ENCODE measurements around the gene RICTOR. TPM values are rescaled to one million over a fixed set of nuclear protein-coding genes. Genes with fewer than 3 reads are reported as not detected.

RICTOR gene
- total and polyA plus RNA-seq, 4 donors = 3.9 to 69.5 (median 31.7) TPM

GRCh38 chr5:38978036-38978435, 96.2 kb downstream of the RICTOR start:
- Histone ChIP-seq H3K4me1 (ENCODE audit: control insufficient read depth in 1 of 2, insufficient read depth in 2 of 2, low read length in 2 of 2) (no peaks in the 10 kb centered on the region), H3K9me3 (ENCODE audit: control insufficient read depth, low read length) (no peaks in the 10 kb centered on the region), H3K27ac (ENCODE audit: low read depth in 1 of 2, low read length in 2 of 2) (no peak overlapping the region), H3K36me3 (ENCODE audit: control insufficient read depth in 1 of 2, insufficient read depth in 2 of 2, low read length in 1 of 2) (peaks cover 0 to 2% of the 10 kb centered on the region in 2 donors), H3K27me3 (ENCODE audit: control insufficient read depth in 1 of 2, insufficient read depth in 2 of 2, low read length in 1 of 2) (no peaks in the 10 kb centered on the region), H3K4me3 (ENCODE audit: low read length in 2 of 2) (no peak overlapping the region)
- ATAC-seq (ENCODE audit: low FRiP score) (no peak), DNase-seq (no peak)
- intact Hi-C loops (cut with DNase I) = no loop called here

- DNase-seq (no peak), ATAC-seq (ENCODE audit: low FRiP score) (no peak)
- intact Hi-C loops (cut with DNase I) = no loop called here
- Histone ChIP-seq H3K4me1 (ENCODE audit: control insufficient read depth in 1 of 2, insufficient read depth in 2 of 2, low read length in 2 of 2) (no peaks in the 10 kb centered on the region), H3K4me3 (ENCODE audit: low read length in 2 of 2) (no peak overlapping the region), H3K27ac (ENCODE audit: low read depth in 1 of 2, low read length in 2 of 2) (no peak overlapping the region), H3K27me3 (ENCODE audit: control insufficient read depth in 1 of 2, insufficient read depth in 2 of 2, low read length in 1 of 2) (no peaks in the 10 kb centered on the region), H3K9me3 (ENCODE audit: control insufficient read depth, low read length) (no peaks in the 10 kb centered on the region), H3K36me3 (ENCODE audit: control insufficient read depth in 1 of 2, insufficient read depth in 2 of 2, low read length in 1 of 2) (peaks cover 0 to 2% of the 10 kb centered on the region in 2 donors)
- WGBS, 2 donors = 96 to 97% methylated on average over 5 of the region's 5 CpGs
Measured at GRCh38 chr5:38968665-38969064, 105.5 kb downstream of the RICTOR start.

DNA sequence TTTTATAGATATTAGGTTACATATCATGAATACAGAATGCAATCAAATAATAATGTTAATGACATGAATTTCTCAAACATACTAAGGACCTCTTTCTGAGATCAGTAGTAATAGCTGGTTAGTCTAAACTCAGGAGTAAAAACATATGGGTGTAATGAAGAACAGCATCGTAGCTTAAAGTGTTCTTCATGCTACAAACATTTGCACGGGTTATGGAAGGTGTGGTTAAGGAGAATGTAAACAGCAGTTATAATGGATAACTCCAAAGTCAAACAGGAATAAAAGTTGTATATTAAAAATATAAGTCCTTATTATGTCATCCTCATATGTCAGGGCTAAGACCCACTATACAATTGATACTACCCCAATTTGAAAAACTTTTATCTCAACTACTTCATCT, 112.5 kb downstream of the RICTOR start:
- no peak overlapping the region for H3K27ac ChIP-seq (ENCODE audit: low read depth in 1 of 2, low read length in 2 of 2)
- no peak for DNase-seq
- WGBS, 2 donors = 92% methylated on average over 2 of the region's 2 CpGs
- H3K36me3 ChIP-seq (ENCODE audit: control insufficient read depth in 1 of 2, insufficient read depth in 2 of 2, low read length in 1 of 2) = no peaks in the 10 kb centered on the region
- intact Hi-C loops (cut with DNase I) = no loop called here
- H3K4me3 ChIP-seq (ENCODE audit: low read length in 2 of 2) = no peak overlapping the region
- no peak for ATAC-seq (ENCODE audit: low FRiP score)
- H3K27me3 ChIP-seq (ENCODE audit: control insufficient read depth in 1 of 2, insufficient read depth in 2 of 2, low read length in 1 of 2) = no peaks in the 10 kb centered on the region
- no peaks in the 10 kb centered on the region for H3K9me3 ChIP-seq (ENCODE audit: control insufficient read depth, low read length)
- no peaks in the 10 kb centered on the region for H3K4me1 ChIP-seq (ENCODE audit: control insufficient read depth in 1 of 2, insufficient read depth in 2 of 2, low read length in 2 of 2)

- H3K36me3 ChIP-seq (ENCODE audit: control insufficient read depth in 1 of 2, insufficient read depth in 2 of 2, low read length in 1 of 2) = peaks cover 6 to 8% of the 10 kb centered on the region in 2 donors
- H3K27me3 ChIP-seq (ENCODE audit: control insufficient read depth in 1 of 2, insufficient read depth in 2 of 2, low read length in 1 of 2) = no peaks in the 10 kb centered on the region
- DNase-seq (no peak), ATAC-seq (ENCODE audit: low FRiP score) (no peak)
- no peak overlapping the region for H3K4me3 ChIP-seq (ENCODE audit: low read length in 2 of 2)
- no peaks in the 10 kb centered on the region for H3K9me3 ChIP-seq (ENCODE audit: control insufficient read depth, low read length)
- no peak overlapping the region for H3K27ac ChIP-seq (ENCODE audit: low read depth in 1 of 2, low read length in 2 of 2)
- intact Hi-C loops (cut with DNase I) = no loop called here
- no peaks in the 10 kb centered on the region for H3K4me1 ChIP-seq (ENCODE audit: control insufficient read depth in 1 of 2, insufficient read depth in 2 of 2, low read length in 2 of 2)
- 88 to 90% methylated on average over 4 of the region's 4 CpGs for WGBS, 2 donors
Measured at GRCh38 chr5:38953426-38954012, 120.7 kb downstream of the RICTOR start.

DNA sequence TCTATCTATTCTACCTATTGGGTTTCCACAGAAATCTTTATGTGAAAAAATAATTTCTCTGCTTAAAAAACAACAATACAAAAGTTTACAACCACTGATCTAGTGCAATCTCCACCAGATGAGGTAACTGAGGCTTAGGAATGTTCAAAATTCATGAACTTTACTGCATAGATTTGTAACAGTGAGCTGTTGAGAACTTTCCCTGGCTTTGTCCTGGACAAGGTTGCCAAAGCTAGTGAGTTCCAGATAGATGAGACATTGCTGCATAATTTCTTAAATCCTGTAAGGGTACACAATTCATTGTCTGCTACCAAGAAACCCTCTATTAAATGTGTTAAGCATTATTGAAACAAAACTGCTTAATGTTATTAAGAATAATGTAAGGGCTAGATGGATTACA, 125.7 kb downstream of the RICTOR start:
- no peak for ATAC-seq (ENCODE audit: low FRiP score)

GRCh38 chr5:38944282-38944681, 129.9 kb downstream of the RICTOR start:
- peaks cover 4 to 5% of the 10 kb centered on the region in 2 donors for H3K36me3 ChIP-seq (ENCODE audit: control insufficient read depth in 1 of 2, insufficient read depth in 2 of 2, low read length in 1 of 2)
- H3K4me3 ChIP-seq (ENCODE audit: low read length in 2 of 2) = no peak overlapping the region
- no peaks in the 10 kb centered on the region for H3K27me3 ChIP-seq (ENCODE audit: control insufficient read depth in 1 of 2, insufficient read depth in 2 of 2, low read length in 1 of 2)
- ATAC-seq (ENCODE audit: low FRiP score) (no peak), DNase-seq (no peak)
- H3K4me1 ChIP-seq (ENCODE audit: control insufficient read depth in 1 of 2, insufficient read depth in 2 of 2, low read length in 2 of 2) = no peaks in the 10 kb centered on the region
- no peaks in the 10 kb centered on the region for H3K9me3 ChIP-seq (ENCODE audit: control insufficient read depth, low read length)
- no peak overlapping the region for H3K27ac ChIP-seq (ENCODE audit: low read depth in 1 of 2, low read length in 2 of 2)
- 85 to 89% methylated on average over 4 of the region's 4 CpGs for WGBS, 2 donors
- intact Hi-C loops (cut with DNase I) = no loop called here

More for the DNA sequence above, 125.7 kb downstream of the RICTOR start:
- H3K27me3 ChIP-seq (ENCODE audit: control insufficient read depth in 1 of 2, insufficient read depth in 2 of 2, low read length in 1 of 2) = no peaks in the 10 kb centered on the region
- no peak for DNase-seq
- intact Hi-C loops (cut with DNase I) = no loop called here
- peaks cover 9 to 14% of the 10 kb centered on the region in 2 donors for H3K36me3 ChIP-seq (ENCODE audit: control insufficient read depth in 1 of 2, insufficient read depth in 2 of 2, low read length in 1 of 2)
- no peaks in the 10 kb centered on the region for H3K9me3 ChIP-seq (ENCODE audit: control insufficient read depth, low read length)
- no peaks in the 10 kb centered on the region for H3K4me1 ChIP-seq (ENCODE audit: control insufficient read depth in 1 of 2, insufficient read depth in 2 of 2, low read length in 2 of 2)
- H3K4me3 ChIP-seq (ENCODE audit: low read length in 2 of 2) = no peak overlapping the region
- H3K27ac ChIP-seq (ENCODE audit: low read depth in 1 of 2, low read length in 2 of 2) = no peak overlapping the region

- Histone ChIP-seq H3K9me3 (ENCODE audit: control insufficient read depth, low read length) (no peaks in the 10 kb centered on the region), H3K4me1 (ENCODE audit: control insufficient read depth in 1 of 2, insufficient read depth in 2 of 2, low read length in 2 of 2) (no peaks in the 10 kb centered on the region), H3K4me3 (ENCODE audit: low read length in 2 of 2) (no peak overlapping the region), H3K27me3 (ENCODE audit: control insufficient read depth in 1 of 2, insufficient read depth in 2 of 2, low read length in 1 of 2) (no peaks in the 10 kb centered on the region), H3K27ac (ENCODE audit: low read depth in 1 of 2, low read length in 2 of 2) (no peak overlapping the region), H3K36me3 (ENCODE audit: control insufficient read depth in 1 of 2, insufficient read depth in 2 of 2, low read length in 1 of 2) (peaks cover 4 to 5% of the 10 kb centered on the region in 2 donors)
- WGBS, 2 donors = 93 to 96% methylated on average over 2 of the region's 2 CpGs
- ATAC-seq (ENCODE audit: low FRiP score) (no peak), DNase-seq (no peak)
- intact Hi-C loops (cut with DNase I) = no loop called here
Measured at GRCh38 chr5:38941912-38942311, 132.3 kb downstream of the RICTOR start.

DNA sequence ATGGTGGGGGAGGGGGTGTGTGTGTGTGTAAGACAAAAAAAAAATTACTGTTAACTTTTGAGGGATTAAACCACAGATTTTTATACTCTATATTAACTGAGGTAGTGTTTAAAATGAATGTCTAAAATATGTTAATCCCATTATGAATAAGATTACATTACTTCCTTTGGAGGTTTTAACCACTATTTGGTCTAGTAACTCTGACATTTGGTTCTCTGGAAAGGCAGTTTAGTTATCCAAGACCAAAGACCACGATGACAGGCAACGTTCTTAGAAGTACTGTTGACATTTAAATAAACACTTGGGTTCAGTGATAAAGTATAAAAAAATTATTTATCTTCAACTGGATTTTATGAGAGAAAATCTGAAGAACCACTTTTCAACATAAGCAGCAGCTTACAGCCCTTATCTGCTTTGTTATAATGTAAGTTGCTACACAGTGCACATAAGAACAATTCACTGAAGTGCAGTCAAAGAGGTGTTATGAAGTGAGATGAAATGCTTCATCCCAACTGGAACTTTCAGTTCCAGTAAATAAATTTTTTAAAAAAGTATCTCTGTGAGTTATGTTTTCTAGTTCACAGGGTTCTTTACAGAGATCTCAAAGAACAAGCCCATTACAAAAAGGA, 133.9 kb downstream of the RICTOR start:
- Histone ChIP-seq H3K36me3 (ENCODE audit: control insufficient read depth in 1 of 2, insufficient read depth in 2 of 2, low read length in 1 of 2) (peaks cover 3 to 4% of the 10 kb centered on the region in 2 donors), H3K27me3 (ENCODE audit: control insufficient read depth in 1 of 2, insufficient read depth in 2 of 2, low read length in 1 of 2) (no peaks in the 10 kb centered on the region), H3K4me1 (ENCODE audit: control insufficient read depth in 1 of 2, insufficient read depth in 2 of 2, low read length in 2 of 2) (no peaks in the 10 kb centered on the region), H3K9me3 (ENCODE audit: control insufficient read depth, low read length) (no peaks in the 10 kb centered on the region), H3K4me3 (ENCODE audit: low read length in 2 of 2) (no peak overlapping the region), H3K27ac (ENCODE audit: low read depth in 1 of 2, low read length in 2 of 2) (no peak overlapping the region)
- DNase-seq = no peak
- no peak for ATAC-seq (ENCODE audit: low FRiP score)
- 36 to 40% methylated on average over 2 of the region's 2 CpGs for WGBS, 2 donors
- intact Hi-C loops (cut with DNase I) = no loop called here

- intact Hi-C loops (cut with DNase I) = no loop called here
- no peaks in the 10 kb centered on the region for H3K4me1 ChIP-seq (ENCODE audit: control insufficient read depth in 1 of 2, insufficient read depth in 2 of 2, low read length in 2 of 2)
- ATAC-seq (ENCODE audit: low FRiP score) = no peak
- no peaks in the 10 kb centered on the region for H3K9me3 ChIP-seq (ENCODE audit: control insufficient read depth, low read length)
- no peak overlapping the region for H3K4me3 ChIP-seq (ENCODE audit: low read length in 2 of 2)
- WGBS, 2 donors = 52 to 53% methylated on average over 1 of the region's 1 CpG
- H3K36me3 ChIP-seq (ENCODE audit: control insufficient read depth in 1 of 2, insufficient read depth in 2 of 2, low read length in 1 of 2) = peaks cover 0 to 2% of the 10 kb centered on the region in 2 donors
- H3K27ac ChIP-seq (ENCODE audit: low read depth in 1 of 2, low read length in 2 of 2) = no peak overlapping the region
- DNase-seq = no peak
- H3K27me3 ChIP-seq (ENCODE audit: control insufficient read depth in 1 of 2, insufficient read depth in 2 of 2, low read length in 1 of 2) = no peaks in the 10 kb centered on the region
Measured at GRCh38 chr5:38938973-38939372, 135.2 kb downstream of the RICTOR start.

All from aorta (tissue), 5 donors.